GM12864 (cell line): ENCODE data around the gene ZNF175.

Source experiments
- DNase-seq: peaks from one replicate; pipeline ENCODE4 v3.0.0-alpha.2; 2011; ENCODE audit warnings: low read depth
- H3K4me3 ChIP-seq: 2 replicates; pipeline ENCODE4 v1.5.1; 2011; ENCODE audit warnings: mild to moderate bottlenecking, low read depth, low read length, control low read depth
- TF ChIP-seq, protein P1 (sequence below): IDR thresholded peaks from 2 replicates; pipeline ENCODE4 v1.5.1; 2011; ENCODE audit warnings: low read depth, mild to moderate bottlenecking, moderate library complexity, low read length, control low read depth, inconsistent platforms; ENCODE audit errors: missing control alignments

ZNF175 gene

DNA sequence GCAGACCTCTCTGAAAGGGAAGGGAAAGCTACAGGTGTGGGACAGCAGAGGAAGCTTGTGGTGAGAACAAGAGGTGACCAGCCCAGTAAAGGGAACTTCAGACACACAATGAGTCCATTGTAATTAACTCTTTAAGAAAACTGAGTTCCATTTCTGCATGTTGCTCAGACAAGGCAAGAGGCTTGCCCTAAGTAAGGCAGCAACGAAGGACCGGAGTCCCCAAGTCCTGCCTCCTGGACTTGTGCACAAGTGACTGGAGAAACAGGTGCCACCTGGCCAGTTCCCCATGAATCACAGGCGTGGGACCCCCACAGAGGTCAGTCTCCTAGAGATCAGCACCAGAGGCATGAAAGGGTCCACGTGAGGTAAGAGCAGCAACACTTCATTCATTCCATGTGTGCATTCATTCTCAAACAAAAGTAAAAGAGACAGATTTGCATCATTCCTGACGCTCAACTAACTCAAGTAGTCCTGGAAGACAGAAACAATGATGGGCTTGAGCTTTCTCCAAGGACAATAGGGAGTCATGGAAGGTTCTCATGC is 24.9 kb upstream of the ZNF175 start:
- TF ChIP-seq, protein P1, sequence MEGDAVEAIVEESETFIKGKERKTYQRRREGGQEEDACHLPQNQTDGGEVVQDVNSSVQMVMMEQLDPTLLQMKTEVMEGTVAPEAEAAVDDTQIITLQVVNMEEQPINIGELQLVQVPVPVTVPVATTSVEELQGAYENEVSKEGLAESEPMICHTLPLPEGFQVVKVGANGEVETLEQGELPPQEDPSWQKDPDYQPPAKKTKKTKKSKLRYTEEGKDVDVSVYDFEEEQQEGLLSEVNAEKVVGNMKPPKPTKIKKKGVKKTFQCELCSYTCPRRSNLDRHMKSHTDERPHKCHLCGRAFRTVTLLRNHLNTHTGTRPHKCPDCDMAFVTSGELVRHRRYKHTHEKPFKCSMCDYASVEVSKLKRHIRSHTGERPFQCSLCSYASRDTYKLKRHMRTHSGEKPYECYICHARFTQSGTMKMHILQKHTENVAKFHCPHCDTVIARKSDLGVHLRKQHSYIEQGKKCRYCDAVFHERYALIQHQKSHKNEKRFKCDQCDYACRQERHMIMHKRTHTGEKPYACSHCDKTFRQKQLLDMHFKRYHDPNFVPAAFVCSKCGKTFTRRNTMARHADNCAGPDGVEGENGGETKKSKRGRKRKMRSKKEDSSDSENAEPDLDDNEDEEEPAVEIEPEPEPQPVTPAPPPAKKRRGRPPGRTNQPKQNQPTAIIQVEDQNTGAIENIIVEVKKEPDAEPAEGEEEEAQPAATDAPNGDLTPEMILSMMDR: no peak
- no peak for DNase-seq

GRCh38 chr19:51546650-51547396 is 24.3 kb upstream of the ZNF175 start:
- TF ChIP-seq, protein P1: no peak
- H3K4me3 ChIP-seq: no peak overlapping the region

More for the DNA sequence above, 24.9 kb upstream of the ZNF175 start:
- no peak overlapping the region for H3K4me3 ChIP-seq

DNA sequence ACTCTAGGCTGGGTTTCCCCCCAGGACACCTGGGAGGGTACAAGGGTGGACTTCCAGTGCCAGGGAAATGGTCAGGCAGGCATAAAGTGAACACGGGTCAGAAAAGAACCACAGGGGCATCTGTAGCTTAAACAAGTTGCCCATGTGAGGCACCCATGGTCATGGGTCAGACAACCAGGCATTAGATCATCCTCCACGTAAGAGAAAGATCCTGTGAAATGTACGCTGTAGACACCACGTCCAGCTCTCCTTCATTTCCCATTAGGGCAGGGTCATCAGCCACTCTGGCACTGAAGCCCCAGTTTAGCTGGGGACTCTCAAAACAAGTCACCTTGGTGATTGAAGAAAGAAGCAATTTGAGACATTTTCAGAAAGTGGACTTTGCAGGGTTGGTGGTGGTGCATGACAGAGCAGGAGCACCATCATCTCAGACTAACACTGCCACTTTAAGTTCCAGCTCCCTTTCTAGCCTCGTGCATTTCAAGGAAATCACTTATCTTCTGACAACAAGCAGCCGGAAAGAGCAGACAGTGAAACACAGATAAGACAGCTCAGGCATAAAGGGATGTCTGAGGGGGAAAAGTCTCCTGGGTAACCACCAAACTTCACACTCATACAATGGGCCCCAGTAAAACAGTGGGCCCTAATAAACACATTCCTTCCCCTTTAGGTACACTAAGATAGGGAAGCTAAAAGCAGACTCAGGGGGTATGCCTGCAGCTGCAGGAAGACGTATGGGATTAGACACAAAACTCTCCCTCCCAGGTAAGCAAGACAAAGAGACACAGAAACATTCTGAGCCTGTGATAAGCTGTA is 23.5 kb upstream of the ZNF175 start:
- TF ChIP-seq, protein P1: no peak
- no peak for DNase-seq
- H3K4me3 ChIP-seq: no peak overlapping the region

More at GRCh38 chr19:51546650-51547396, 24.3 kb upstream of the ZNF175 start:
- DNase-seq: no peak

GRCh38 chr19:51548213-51548651 is 22.9 kb upstream of the ZNF175 start:
- no peak overlapping the region for H3K4me3 ChIP-seq
- TF ChIP-seq, protein P1: no peak
- no peak for DNase-seq

DNA sequence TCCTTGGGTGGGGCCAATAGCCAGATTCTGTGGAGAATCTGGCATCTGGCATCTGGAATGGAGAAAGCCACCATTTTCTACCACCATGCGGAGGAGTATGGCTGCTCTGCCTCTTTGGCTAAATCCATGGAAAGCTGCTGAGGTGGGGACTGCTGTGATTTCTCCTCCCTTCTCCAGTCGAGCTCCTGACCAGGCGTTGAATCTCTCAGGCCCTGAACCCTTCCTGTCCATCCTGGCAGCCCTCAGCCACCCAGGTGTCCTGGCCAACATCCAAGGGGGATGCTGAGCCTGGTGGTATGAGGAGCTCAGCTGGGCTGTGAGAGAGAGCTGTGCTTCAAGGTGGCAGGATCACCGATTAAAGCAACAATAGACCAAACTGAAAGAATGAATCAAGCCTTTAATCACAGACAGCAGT is 22.2 kb upstream of the ZNF175 start:
- TF ChIP-seq, protein P1: no peak

DNA sequence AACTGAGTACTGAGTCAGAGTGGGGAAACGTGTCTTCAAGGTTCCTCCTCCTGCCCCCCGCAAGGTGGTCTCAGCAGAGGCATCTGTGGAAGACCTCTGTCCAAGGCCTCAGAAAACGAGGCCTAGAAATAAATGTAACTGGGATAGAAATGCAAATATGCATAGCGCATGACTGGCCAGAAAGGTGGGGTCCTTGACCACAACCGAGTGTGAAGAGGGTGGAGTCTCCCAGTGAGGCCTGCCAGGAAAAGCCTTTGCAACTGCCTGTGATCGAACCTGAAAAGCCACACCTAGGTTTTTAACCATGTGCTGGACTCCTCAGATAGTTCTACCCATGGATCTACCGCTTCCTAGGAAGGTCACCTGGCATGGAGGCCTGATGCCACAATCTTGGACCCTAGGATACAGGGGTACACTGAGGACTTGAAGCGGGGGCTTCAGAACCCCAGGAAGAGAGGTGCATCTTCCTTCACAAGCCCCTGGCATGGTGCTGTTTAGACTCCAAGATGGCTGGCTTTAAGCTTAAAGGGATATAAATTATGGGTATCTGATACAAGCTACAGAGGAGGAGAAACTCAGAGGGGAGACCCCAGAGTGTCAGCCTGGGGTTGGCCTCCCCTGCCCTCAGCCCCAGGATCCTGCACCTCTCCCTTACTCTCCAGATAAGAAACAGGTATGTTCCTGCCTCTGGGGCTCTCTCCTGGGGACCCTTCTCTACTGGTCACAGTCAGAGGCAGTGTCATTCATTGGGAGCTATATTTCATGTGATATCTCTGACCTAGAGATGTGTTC is 21.4 kb upstream of the ZNF175 start:
- DNase-seq: no peak
- no peak overlapping the region; the same call in 1 of the 2 replicates for H3K4me3 ChIP-seq
- TF ChIP-seq, protein P1: no peak

More for the DNA sequence above, 22.2 kb upstream of the ZNF175 start:
- no peak overlapping the region for H3K4me3 ChIP-seq
- no peak for DNase-seq
